Measurements from ENCODE around the gene SLC43A2.

The SLC43A2 gene

GRCh38 chr17:1644493-1645206 lies 16.0 kb upstream of the SLC43A2 start:
- H3K36me3 ChIP-seq = peaks cover 21% of the 10 kb centered on the region
- no peak for TF ChIP-seq Cebpa-rat (IDR thresholded peaks at IDR 0.05)
- no peaks in the 10 kb centered on the region for H3K9me3 ChIP-seq
- peak overlapping the region; percentile 85 for H3K4me3 ChIP-seq
- peak overlapping the region; percentile 91 for H3K9ac ChIP-seq
- H3K4me1 ChIP-seq = peaks cover 62% of the 10 kb centered on the region
- peaks cover 43% of the 10 kb centered on the region for H4K20me1 ChIP-seq
- H3K27ac ChIP-seq = peak overlapping the region; percentile 94
- H3K27me3 ChIP-seq = no peaks in the 10 kb centered on the region
- H3K4me2 ChIP-seq = peak overlapping the region; percentile 98

DNA sequence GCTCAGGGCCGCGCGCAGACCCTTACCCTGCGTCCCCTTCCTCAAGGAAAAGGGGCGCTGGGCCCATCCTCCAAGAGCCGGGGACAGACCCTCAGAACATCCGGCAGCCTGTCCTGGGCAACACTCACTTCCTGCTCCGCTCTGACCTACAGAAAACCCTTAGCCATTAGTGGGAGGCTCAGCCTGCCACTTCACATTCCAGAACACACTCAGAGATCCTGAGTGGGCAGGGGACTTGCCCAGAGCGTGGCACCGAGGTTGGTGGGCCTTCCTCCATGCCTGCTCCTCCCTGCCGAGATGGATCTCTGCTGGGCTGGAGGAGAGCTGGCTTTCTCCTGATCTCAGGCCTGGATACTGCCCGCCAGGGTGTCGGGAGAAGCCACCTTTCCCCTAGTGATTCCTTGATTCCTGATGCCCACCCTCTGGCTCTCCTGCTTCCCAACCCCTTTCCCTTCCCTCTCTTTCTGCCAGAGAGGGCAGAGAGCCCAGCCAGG lies 15.4 kb upstream of the SLC43A2 start:
- peaks cover 27% of the 10 kb centered on the region for H3K36me3 ChIP-seq
- TF ChIP-seq Cebpa-rat (IDR thresholded peaks at IDR 0.05) = no peak
- H4K20me1 ChIP-seq = peaks cover 41% of the 10 kb centered on the region
- H3K4me2 ChIP-seq = peak overlapping the region; percentile 98
- peak overlapping the region; percentile 91 for H3K9ac ChIP-seq
- H3K9me3 ChIP-seq = no peaks in the 10 kb centered on the region
- H3K27ac ChIP-seq = peak overlapping the region; percentile 94
- peak overlapping the region; percentile 85 for H3K4me3 ChIP-seq
- peaks cover 68% of the 10 kb centered on the region for H3K4me1 ChIP-seq
- H3K27me3 ChIP-seq = no peaks in the 10 kb centered on the region

DNA sequence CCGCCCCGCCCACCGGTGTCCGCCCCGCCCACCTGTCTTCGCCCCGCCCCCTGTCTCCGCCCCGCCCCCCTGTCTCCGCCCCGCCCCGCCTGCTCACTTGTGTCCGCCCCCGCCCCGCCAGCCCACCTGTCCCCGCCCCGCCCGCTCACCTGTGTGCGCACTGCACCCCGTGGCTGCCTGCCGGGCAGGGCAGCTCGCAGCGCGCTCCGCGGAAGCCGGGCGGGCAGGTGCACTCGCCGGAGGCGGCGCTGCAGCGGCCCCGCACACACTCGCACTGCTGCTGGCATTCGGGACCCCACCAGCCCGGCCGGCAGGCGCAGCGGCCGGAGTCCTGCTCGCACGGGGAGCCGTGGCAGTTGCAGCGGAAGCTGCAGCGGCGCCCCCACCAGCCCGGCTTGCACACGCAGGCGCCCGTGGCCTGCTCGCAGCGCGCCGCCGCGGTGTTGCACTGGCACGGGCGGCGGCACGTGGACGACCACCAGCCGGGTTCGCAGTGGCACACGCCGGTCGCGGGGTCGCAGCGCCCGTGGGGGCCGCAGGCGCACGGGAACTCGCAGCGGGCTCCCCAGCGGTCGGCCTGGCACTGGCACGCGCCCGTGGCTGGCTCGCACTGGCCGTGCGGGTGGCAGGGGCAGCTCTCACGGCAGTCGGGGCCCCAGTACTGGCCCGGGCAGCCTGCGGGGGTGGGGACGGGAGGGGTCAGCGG lies 14.8 kb upstream of the SLC43A2 start:
- H3K27me3 ChIP-seq = no peaks in the 10 kb centered on the region
- peaks cover 32% of the 10 kb centered on the region for H3K36me3 ChIP-seq
- peak overlapping the region; percentile 94 for H3K27ac ChIP-seq
- peak overlapping the region; percentile 98 for H3K4me2 ChIP-seq
- peaks cover 41% of the 10 kb centered on the region for H4K20me1 ChIP-seq
- TF ChIP-seq Cebpa-rat (IDR thresholded peaks at IDR 0.05) = no peak
- no peaks in the 10 kb centered on the region for H3K9me3 ChIP-seq
- H3K4me3 ChIP-seq = peak overlapping the region; percentile 85
- H3K4me1 ChIP-seq = peaks cover 72% of the 10 kb centered on the region
- H3K9ac ChIP-seq = peak overlapping the region; percentile 91

DNA sequence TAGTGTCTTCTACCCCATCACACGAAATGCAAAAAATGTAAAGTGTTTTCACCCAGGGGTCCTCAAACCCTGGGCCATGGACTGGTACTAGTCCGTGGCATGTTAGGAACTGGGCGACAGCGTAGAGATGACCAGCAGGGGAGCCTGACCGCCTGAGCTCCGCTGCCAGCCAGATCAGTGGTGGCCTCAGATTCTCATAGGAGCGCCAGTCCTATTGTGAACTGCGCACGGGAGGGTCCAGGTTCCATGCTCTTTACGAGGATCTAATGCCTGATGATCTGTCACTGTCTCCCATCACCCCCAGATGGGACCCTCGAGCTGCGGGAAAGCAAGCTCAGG lies 12.4 kb upstream of the SLC43A2 start:
- Histone ChIP-seq H3K4me3 (no peak overlapping the region), H3K27me3 (no peaks in the 10 kb centered on the region), H3K9me3 (no peaks in the 10 kb centered on the region), H3K9ac (no peak overlapping the region), H4K20me1 (peaks cover 41% of the 10 kb centered on the region), H3K4me1 (peaks cover 48% of the 10 kb centered on the region), H3K36me3 (peaks cover 56% of the 10 kb centered on the region), H3K4me2 (no peak overlapping the region), H3K27ac (peak overlapping the region; percentile 44; the same call in 1 of the 2 replicates)
- TF ChIP-seq Cebpa-rat (IDR thresholded peaks at IDR 0.05) = no peak

GRCh38 chr17:1640329-1641064 lies 11.9 kb upstream of the SLC43A2 start:
- Histone ChIP-seq H3K27me3 (no peaks in the 10 kb centered on the region), H3K4me1 (peaks cover 43% of the 10 kb centered on the region), H3K36me3 (peaks cover 61% of the 10 kb centered on the region), H3K9me3 (no peaks in the 10 kb centered on the region), H3K9ac (0 out of 2 replicates have a peak overlapping the region, but pooled peaks have one; percentile 15), H3K27ac (peak overlapping the region; percentile 44; the same call in 1 of the 2 replicates), H3K4me2 (peak overlapping the region; percentile 26), H3K4me3 (no peak overlapping the region), H4K20me1 (peaks cover 44% of the 10 kb centered on the region)
- no peak for TF ChIP-seq Cebpa-rat (IDR thresholded peaks at IDR 0.05)

GRCh38 chr17:1639549-1640180 lies 11.0 kb upstream of the SLC43A2 start:
- Histone ChIP-seq H3K4me2 (peak overlapping the region; percentile 26), H3K4me3 (no peak overlapping the region), H3K36me3 (peaks cover 69% of the 10 kb centered on the region), H3K4me1 (peaks cover 40% of the 10 kb centered on the region), H3K9me3 (no peaks in the 10 kb centered on the region), H3K27ac (peak overlapping the region; percentile 44; the same call in 1 of the 2 replicates), H4K20me1 (peaks cover 52% of the 10 kb centered on the region), H3K27me3 (no peaks in the 10 kb centered on the region), H3K9ac (0 out of 2 replicates have a peak overlapping the region, but pooled peaks have one; percentile 15)
- no peak for TF ChIP-seq Cebpa-rat (IDR thresholded peaks at IDR 0.05)

DNA sequence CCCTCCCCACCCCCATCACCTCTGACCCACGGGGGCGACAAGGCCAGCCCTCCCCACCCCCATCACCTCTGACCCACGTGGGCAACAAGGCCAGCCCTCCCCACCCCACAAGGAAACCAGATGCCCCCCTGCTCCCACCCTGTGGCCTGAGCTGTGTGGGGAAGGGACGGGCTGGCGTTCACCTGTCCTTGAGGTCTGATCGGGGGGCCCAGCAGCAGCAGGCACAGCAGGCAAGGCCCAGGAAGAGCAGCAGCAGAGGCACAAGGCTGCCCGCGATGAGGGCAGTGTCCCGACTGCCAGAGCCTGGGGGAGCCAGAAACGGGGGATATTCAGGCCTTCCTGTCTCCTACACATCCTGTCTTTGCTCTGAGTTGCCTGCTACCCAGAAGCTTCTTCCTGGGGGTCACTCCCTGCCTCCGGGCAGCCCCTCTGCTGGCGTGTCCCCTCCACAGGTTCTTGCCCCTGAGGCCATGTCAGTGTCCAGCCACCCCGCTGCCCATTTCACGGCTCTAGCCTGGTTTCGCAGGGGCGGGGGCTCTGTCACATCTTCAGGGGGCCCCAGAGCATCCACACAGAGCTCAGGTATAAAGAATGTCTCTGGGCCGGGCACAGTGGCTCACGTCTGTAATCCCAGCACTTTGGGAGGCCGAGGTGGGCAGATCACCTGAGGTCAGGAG lies 10.1 kb upstream of the SLC43A2 start:
- no peak overlapping the region for H3K9ac ChIP-seq
- H3K4me1 ChIP-seq = peaks cover 31% of the 10 kb centered on the region
- TF ChIP-seq Cebpa-rat (IDR thresholded peaks at IDR 0.05) = no peak
- H3K36me3 ChIP-seq = peaks cover 76% of the 10 kb centered on the region
- H4K20me1 ChIP-seq = peaks cover 51% of the 10 kb centered on the region
- H3K27ac ChIP-seq = 0 out of 2 replicates have a peak overlapping the region, but pooled peaks have one; percentile 31
- no peaks in the 10 kb centered on the region for H3K27me3 ChIP-seq
- peak overlapping the region; percentile 13; the same call in 1 of the 2 replicates for H3K4me2 ChIP-seq
- H3K4me3 ChIP-seq = no peak overlapping the region
- no peaks in the 10 kb centered on the region for H3K9me3 ChIP-seq

GRCh38 chr17:1638171-1638590 lies 9.5 kb upstream of the SLC43A2 start:
- peaks cover 79% of the 10 kb centered on the region for H3K36me3 ChIP-seq
- H4K20me1 ChIP-seq = peaks cover 49% of the 10 kb centered on the region
- no peaks in the 10 kb centered on the region for H3K27me3 ChIP-seq
- no peak overlapping the region for H3K9ac ChIP-seq
- peak overlapping the region; percentile 31; the same call in 1 of the 2 replicates for H3K27ac ChIP-seq
- H3K4me1 ChIP-seq = peaks cover 27% of the 10 kb centered on the region
- no peak overlapping the region for H3K4me3 ChIP-seq
- no peaks in the 10 kb centered on the region for H3K9me3 ChIP-seq
- TF ChIP-seq Cebpa-rat (IDR thresholded peaks at IDR 0.05) = no peak
- H3K4me2 ChIP-seq = peak overlapping the region; percentile 13; the same call in 1 of the 2 replicates
